Central memory CD8-positive, alpha-beta T cell (primary cell): ENCODE data around the gene STAT5B.
A peak's percentile ranks its signal among the peaks of the same experiment; 100 is the strongest.

Experiments used
- ATAC-seq: fragments of 150-1000 bp; cut with Tn5 transposase; replicated peaks from 2 replicates; pipeline ENCODE4 v1.10.0; 2022; ENCODE audit warnings: mild to moderate bottlenecking, moderate FRiP score, moderate number of reproducible peaks; ENCODE audit not compliant: poor library complexity, severe bottlenecking; ENCODE audit errors: extremely low read depth
- DNase-seq, 2 donors: peaks; one replicate each; pipeline ENCODE4 v3.0.0; 2021; ENCODE audit warnings: low spot score in 2 of 2
- H3K27ac Mint-ChIP-seq: one replicate; pipeline ENCODE4 v1.8.0; 2022; ENCODE audit warnings: low read depth, mild to moderate bottlenecking, moderate library complexity, mixed read lengths
- H3K27me3 Mint-ChIP-seq: one replicate; pipeline ENCODE4 v1.8.0; 2022; ENCODE audit warnings: mixed read lengths
- H3K36me3 Mint-ChIP-seq: one replicate; pipeline ENCODE4 v1.8.0; 2022; ENCODE audit warnings: mild to moderate bottlenecking, moderate library complexity, mixed read lengths; ENCODE audit not compliant: insufficient read depth
- H3K4me1 Mint-ChIP-seq: one replicate; pipeline ENCODE4 v1.8.0; 2022; ENCODE audit warnings: mixed read lengths
- H3K4me3 Mint-ChIP-seq: one replicate; pipeline ENCODE4 v1.8.0; 2022; ENCODE audit warnings: mild to moderate bottlenecking, moderate library complexity, mixed read lengths
- H3K9me3 Mint-ChIP-seq: one replicate; pipeline ENCODE4 v1.8.0; 2022; ENCODE audit warnings: mixed read lengths

Gene STAT5B

DNA sequence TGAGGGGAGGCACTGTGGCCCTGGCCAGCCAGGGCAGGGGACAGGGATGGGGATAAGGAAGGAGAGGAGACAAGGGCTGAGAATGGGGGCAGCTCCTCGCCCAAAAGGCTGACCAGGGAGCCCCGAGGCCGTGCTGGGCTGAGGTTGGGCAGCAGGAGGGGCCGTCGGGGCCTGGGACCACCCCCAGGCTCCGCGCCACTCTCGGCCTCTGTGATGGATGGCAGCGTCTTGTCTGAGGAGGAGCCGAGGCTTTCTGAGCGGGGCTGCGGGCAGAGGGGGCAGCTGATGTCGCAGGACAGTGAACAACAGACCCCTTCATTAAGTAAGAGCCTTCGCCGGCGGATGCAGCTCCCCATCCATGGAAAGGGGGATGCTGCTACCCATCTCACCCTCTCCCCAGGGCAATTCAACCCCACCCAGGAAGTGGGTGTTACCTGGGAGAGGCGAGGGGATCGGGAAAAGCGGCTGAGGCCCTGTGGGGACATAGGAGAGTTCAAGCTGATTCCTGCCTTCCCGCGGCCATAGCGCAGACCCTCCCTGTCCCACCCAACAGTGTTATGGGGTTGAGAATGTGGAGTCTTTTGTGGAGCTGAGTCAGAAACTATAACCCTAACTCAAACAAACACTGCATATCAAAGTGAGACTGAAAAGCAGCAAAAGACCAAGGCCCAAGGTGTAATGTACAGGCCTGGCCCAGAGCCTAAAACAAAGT lies 112.3 kb downstream of the STAT5B start:
- Mint-ChIP-seq H3K4me1 (no peaks in the 10 kb centered on the region), H3K27me3 (no peaks in the 10 kb centered on the region), H3K36me3 (no peaks in the 10 kb centered on the region), H3K9me3 (no peaks in the 10 kb centered on the region), H3K4me3 (no peak overlapping the region), H3K27ac (no peak overlapping the region)
- DNase-seq (no peak), ATAC-seq (no peak)

DNA sequence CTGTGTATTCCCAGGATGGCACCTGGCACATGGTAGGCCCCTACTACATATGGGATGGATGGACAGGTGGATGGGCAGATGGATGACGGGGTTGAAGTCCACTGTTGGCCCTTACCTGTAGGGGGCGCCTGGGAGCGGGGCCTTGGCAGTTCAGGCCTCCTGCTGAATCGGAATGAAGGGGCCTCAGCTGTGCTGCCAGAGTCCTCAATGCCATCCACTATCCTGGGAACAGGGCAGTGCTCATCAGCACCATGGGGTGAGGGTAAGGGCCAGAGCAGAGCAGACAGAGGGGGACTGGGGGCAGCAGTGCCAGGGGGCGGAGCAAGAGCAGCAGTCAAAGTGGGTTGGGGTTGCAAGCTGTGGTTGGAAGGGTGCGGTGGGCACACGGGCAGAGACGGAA lies 113.1 kb downstream of the STAT5B start:
- Mint-ChIP-seq H3K27ac (peak overlapping the region; percentile 6), H3K9me3 (no peaks in the 10 kb centered on the region), H3K4me3 (no peak overlapping the region), H3K36me3 (no peaks in the 10 kb centered on the region), H3K27me3 (no peaks in the 10 kb centered on the region), H3K4me1 (no peaks in the 10 kb centered on the region)
- ATAC-seq (no peak), DNase-seq (no peak)

DNA sequence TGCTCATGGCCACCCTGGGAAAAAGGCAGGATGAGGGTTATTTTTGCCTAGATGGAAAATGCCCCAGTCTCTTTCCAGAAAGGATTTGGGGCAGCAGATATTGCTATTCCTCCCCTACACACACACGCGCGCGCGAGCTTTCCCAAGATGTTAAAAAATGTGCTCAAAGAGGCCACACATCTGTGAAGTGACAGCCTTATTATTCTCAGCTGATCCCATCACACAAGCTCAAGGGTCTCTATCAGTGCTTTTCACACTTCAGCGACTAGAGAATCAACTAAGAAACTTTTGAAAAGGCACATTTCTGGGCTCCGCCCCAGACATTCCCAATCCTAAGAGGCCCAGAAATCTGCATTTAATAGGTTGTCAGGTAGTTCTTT lies 115.7 kb downstream of the STAT5B start:
- Mint-ChIP-seq H3K9me3 (no peaks in the 10 kb centered on the region), H3K27ac (no peak overlapping the region), H3K36me3 (peaks cover 3% of the 10 kb centered on the region), H3K4me3 (no peak overlapping the region), H3K27me3 (no peaks in the 10 kb centered on the region), H3K4me1 (no peaks in the 10 kb centered on the region)
- DNase-seq (no peak), ATAC-seq (no peak)

DNA sequence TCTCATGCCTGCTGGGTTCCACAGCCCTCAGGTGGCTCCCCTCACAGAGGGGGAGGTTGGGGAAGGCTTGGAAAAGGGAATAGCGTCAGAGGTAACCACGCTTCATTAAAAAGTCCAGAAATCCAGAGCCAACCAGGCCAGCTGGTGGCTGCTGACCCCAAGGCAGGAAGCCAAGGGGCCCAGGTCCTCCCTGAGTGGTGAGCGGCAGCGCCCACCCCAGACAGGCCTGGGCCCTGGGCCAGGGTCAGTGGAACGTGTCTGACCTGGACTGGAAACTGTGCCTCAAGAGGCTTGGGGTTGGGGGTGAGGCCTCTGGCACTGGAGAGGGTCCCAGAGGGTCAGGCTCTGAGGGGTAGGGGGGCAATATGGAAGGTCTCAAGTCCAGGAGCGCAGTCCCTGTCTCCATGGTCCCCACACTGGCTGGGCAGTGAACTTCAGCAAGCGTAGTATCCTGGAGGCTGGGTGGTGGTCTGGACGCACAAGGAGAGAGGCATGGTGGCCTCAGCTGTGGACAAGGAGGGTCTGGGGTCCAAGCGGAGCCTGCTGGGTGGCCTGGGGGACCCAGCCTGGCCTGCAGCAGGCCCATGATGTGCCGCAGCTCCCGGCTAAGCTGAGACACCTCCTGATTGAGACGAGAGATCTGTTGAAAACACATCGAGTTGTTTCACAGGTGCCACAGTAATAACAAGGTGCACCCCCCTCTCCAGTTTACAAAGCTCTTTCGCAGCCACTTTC lies 116.2 kb downstream of the STAT5B start:
- peaks cover 2% of the 10 kb centered on the region for H3K4me1 Mint-ChIP-seq
- no peak overlapping the region for H3K4me3 Mint-ChIP-seq
- peaks cover 6% of the 10 kb centered on the region for H3K36me3 Mint-ChIP-seq
- no peak overlapping the region for H3K27ac Mint-ChIP-seq
- DNase-seq: no peak
- no peak for ATAC-seq
- H3K27me3 Mint-ChIP-seq: no peaks in the 10 kb centered on the region
- no peaks in the 10 kb centered on the region for H3K9me3 Mint-ChIP-seq

DNA sequence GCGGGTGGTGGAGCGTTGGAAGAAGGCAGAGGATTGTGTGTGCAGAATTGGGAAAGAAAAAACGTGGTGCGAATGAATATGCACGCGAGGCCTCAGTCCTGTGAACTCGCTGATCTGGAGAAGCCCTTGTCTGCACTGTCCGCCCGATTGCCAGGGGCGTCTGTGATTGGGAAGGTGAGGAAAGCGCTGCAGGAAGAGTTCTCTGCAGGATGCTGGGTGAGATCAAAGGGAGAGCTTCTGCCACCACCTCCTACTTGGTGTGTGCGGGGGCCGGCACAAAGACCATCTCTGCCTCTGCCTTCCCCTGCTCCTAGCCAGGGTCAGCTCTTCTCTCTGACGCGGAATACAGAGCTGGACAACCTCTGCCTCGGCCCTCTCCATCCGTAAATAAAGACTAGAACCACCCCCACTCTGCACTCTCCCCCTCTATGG lies 120.6 kb downstream of the STAT5B start:
- Mint-ChIP-seq H3K27ac (no peak overlapping the region), H3K4me3 (peak overlapping the region; percentile 96), H3K9me3 (no peaks in the 10 kb centered on the region), H3K27me3 (no peaks in the 10 kb centered on the region), H3K36me3 (peaks cover 22% of the 10 kb centered on the region), H3K4me1 (peaks cover 34% of the 10 kb centered on the region)
- DNase-seq (no peak), ATAC-seq (no peak)

DNA sequence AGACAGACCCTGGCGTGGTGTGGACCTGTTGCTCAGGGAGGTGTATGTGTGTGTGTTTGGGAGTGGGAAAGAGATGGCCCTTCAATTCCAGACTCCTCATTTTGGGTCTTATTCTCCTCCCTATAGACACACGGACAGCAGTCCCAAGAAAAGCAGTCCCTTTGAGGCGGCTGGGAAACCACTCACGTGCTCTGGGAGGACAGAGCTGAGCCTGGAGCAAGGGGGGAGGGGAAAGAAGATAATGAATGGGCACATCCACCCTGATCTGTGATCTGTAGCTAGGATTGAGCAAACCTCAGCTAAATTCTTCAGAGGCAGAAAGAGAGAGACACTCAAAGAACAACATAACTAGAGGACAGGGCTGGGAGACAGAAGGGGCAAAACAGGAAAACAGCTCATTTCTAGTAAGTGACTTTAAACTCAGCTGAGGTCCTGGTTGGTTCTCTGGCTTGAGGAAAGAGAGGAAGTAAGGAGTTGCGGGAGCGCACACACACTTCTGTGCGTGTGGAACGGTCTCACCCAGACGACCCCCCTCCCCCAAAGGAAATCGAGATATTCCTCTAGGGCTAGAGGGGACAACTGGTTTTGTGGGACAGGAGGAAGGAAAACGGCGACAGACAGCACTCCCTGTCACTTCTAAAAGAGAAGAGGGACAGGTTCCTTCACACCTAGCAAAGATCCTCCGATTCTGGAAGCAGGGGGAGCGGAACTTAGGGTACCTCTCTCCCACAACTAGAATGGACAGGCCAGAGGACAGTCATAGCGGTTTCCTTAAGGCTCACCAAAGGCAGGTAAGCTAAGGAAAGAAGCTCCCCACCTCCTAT lies 122.1 kb downstream of the STAT5B start:
- Mint-ChIP-seq H3K9me3 (no peaks in the 10 kb centered on the region), H3K27ac (peak overlapping the region; percentile 97), H3K36me3 (peaks cover 25% of the 10 kb centered on the region), H3K4me1 (peaks cover 34% of the 10 kb centered on the region), H3K27me3 (no peaks in the 10 kb centered on the region), H3K4me3 (peak overlapping the region; percentile 96)
- DNase-seq (no peak), ATAC-seq (no peak)
